GM23338 (cell line): ENCODE measurements around the gene CTNNA3. TPM values are rescaled to one million over a fixed set of nuclear protein-coding genes. Genes with fewer than 3 reads are reported as not detected.

Experiments
- ATAC-seq: fragments of 200-7000 bp; cut with Tn5 transposase; 3 replicates; pipeline ENCODE4 v1.9.1; 2020
- DNase-seq: peaks from one replicate; pipeline ENCODE4 v3.0.0-alpha.2; 2015; ENCODE audit warnings: low spot score
- H2AFZ ChIP-seq: fragments of 200-600 bp; sonication (generic); 2 replicates; pipeline ENCODE4 v1.8.0; 2016; ENCODE audit warnings: antibody characterized with exemption, mild to moderate bottlenecking, moderate library complexity
- H3F3A ChIP-seq: fragments of 200-600 bp; sonication (generic); replicated peaks from 2 replicates; pipeline ENCODE4 v1.8.0; 2017; ENCODE audit warnings: antibody characterized with exemption, mixed run types, low read depth
- H3K27ac ChIP-seq: fragments of 200-600 bp; sonication (generic); 2 replicates; pipeline ENCODE4 v1.6.1; 2016; ENCODE audit warnings: low read depth
- H3K27me3 ChIP-seq: fragments of 200-600 bp; sonication (generic); 2 replicates; pipeline ENCODE4 v1.8.0; 2016; ENCODE audit warnings: mild to moderate bottlenecking, mixed run types, moderate library complexity; ENCODE audit not compliant: insufficient read depth
- H3K36me3 ChIP-seq: fragments of 200-600 bp; sonication (generic); 2 replicates; pipeline ENCODE4 v1.8.0; 2016; ENCODE audit warnings: mild to moderate bottlenecking; ENCODE audit not compliant: insufficient read depth
- H3K4me1 ChIP-seq: fragments of 200-600 bp; sonication (generic); 2 replicates; pipeline ENCODE4 v1.8.0; 2016; ENCODE audit warnings: mild to moderate bottlenecking, moderate library complexity; ENCODE audit not compliant: insufficient read depth
- H3K4me2 ChIP-seq: fragments of 200-600 bp; sonication (generic); 2 replicates; pipeline ENCODE4 v1.7.1; 2017; ENCODE audit warnings: mixed run types
- H3K4me3 ChIP-seq: fragments of 200-600 bp; sonication (generic); 2 replicates; pipeline ENCODE4 v1.6.1; 2016; ENCODE audit warnings: mixed run types
- H3K79me2 ChIP-seq: fragments of 200-600 bp; sonication (generic); replicated peaks from 2 replicates; pipeline ENCODE4 v1.8.0; 2017; ENCODE audit warnings: mild to moderate bottlenecking; ENCODE audit not compliant: insufficient read depth
- H3K9me2 ChIP-seq: fragments of 200-600 bp; sonication (generic); 2 replicates; pipeline ENCODE4 v1.8.0; 2017; ENCODE audit not compliant: insufficient read depth
- H4K20me1 ChIP-seq: fragments of 200-600 bp; sonication (generic); replicated peaks from 2 replicates; pipeline ENCODE4 v1.8.0; 2017; ENCODE audit warnings: mild to moderate bottlenecking; ENCODE audit not compliant: insufficient read depth
- H3K27ac Mint-ChIP-seq: 2 replicates; pipeline ENCODE4 v1.8.0; 2020; ENCODE audit warnings: inconsistent platforms, mild to moderate bottlenecking, moderate library complexity, mixed read lengths
- H3K27me3 Mint-ChIP-seq: 3 replicates; pipeline ENCODE4 v1.8.0; 2022; ENCODE audit warnings: low read depth, mild to moderate bottlenecking, moderate library complexity, mixed read lengths, inconsistent platforms; ENCODE audit not compliant: insufficient read depth, poor library complexity
- H3K36me3 Mint-ChIP-seq: 3 replicates; pipeline ENCODE4 v1.8.0; 2021; ENCODE audit warnings: low read depth, mild to moderate bottlenecking, inconsistent platforms, moderate library complexity, mixed read lengths
- H3K4me1 Mint-ChIP-seq: 3 replicates; pipeline ENCODE4 v1.8.0; 2020; ENCODE audit warnings: mild to moderate bottlenecking, inconsistent platforms, mixed read lengths
- H3K4me3 Mint-ChIP-seq: 3 replicates; pipeline ENCODE4 v1.8.0; 2021; ENCODE audit warnings: moderate library complexity, mild to moderate bottlenecking, inconsistent platforms, mixed read lengths
- H3K9me3 Mint-ChIP-seq: 3 replicates; pipeline ENCODE4 v1.8.0; 2020; ENCODE audit warnings: moderate library complexity, mild to moderate bottlenecking, inconsistent platforms, mixed read lengths
- CREB1 ChIP-seq: fragments of 250-450 bp; sonication (Bioruptor Pico); IDR thresholded peaks from 2 replicates; pipeline ENCODE4 v1.5.0; 2020; ENCODE audit warnings: low read depth, mild to moderate bottlenecking, moderate library complexity
- EZH2 ChIP-seq: fragments of 200-600 bp; sonication (generic); IDR thresholded peaks from one replicate; pipeline ENCODE4 v1.8.0; 2017; ENCODE audit warnings: antibody characterized with exemption, mild to moderate bottlenecking, low read depth; ENCODE audit not compliant: unreplicated experiment
- EZH2phosphoT487 ChIP-seq: fragments of 200-600 bp; sonication (generic); IDR thresholded peaks from one replicate; pipeline ENCODE4 v1.8.1; 2018; ENCODE audit warnings: antibody characterized with exemption; ENCODE audit not compliant: unreplicated experiment
- JUNB ChIP-seq: IDR thresholded peaks from one replicate; pipeline ENCODE4 v1.6.1; 2016; ENCODE audit warnings: antibody characterized with exemption; ENCODE audit not compliant: unreplicated experiment
- NANOG ChIP-seq: IDR thresholded peaks from 2 replicates; pipeline ENCODE4 v1.6.1; 2016; ENCODE audit warnings: antibody characterized with exemption, borderline replicate concordance
- POLR2AphosphoS5 ChIP-seq: IDR thresholded peaks from 2 replicates; pipeline ENCODE4 v1.6.1; 2016; ENCODE audit warnings: antibody characterized with exemption, low read depth
- STAT1 ChIP-seq: IDR thresholded peaks from one replicate; pipeline ENCODE4 v1.6.1; 2016; ENCODE audit warnings: antibody characterized with exemption; ENCODE audit not compliant: unreplicated experiment
- ZNF114 ChIP-seq: fragments of 250-450 bp; sonication (Bioruptor Pico); IDR thresholded peaks from 2 replicates; pipeline ENCODE4 v1.5.0; 2020; ENCODE audit warnings: mild to moderate bottlenecking, moderate library complexity
- ZNF462 ChIP-seq: fragments of 250-450 bp; sonication (Bioruptor Pico); IDR thresholded peaks from 2 replicates; pipeline ENCODE4 v1.5.0; 2020; ENCODE audit warnings: mild to moderate bottlenecking, moderate library complexity
- polyA plus RNA-seq: library from polyadenylated mRNA; unstranded; fragments of >200 nt; fragmentation: Nextera tagmentation; extraction: Ambion mirVana; gene quantifications from 2 replicates; pipeline ENCODE4 v1.2.1, GENCODE V29; 2016
- total RNA-seq: library from RNA; depleted of rRNA; stranded (reverse); fragments of >200 nt; shearing (Covaris generic); gene quantifications from 2 replicates; pipeline ENCODE4 v1.2.3, GENCODE V29; 2014
- TF ChIP-seq, protein P1 (sequence below): IDR thresholded peaks from one replicate; pipeline ENCODE4 v1.6.1; 2018; ENCODE audit warnings: antibody characterized with exemption; ENCODE audit not compliant: unreplicated experiment
- TF ChIP-seq, protein P2 (sequence below): IDR thresholded peaks from 2 replicates; pipeline ENCODE4 v1.6.1; 2016; ENCODE audit warnings: antibody characterized with exemption

The CTNNA3 gene
- total and polyA plus RNA-seq, 2 experiments from 2014 or later = 0.71 to 3.3 TPM

GRCh38 chr10:67250686-67251085 lies 445.3 kb downstream of the CTNNA3 start (continued):
- TF ChIP-seq, protein P1, sequence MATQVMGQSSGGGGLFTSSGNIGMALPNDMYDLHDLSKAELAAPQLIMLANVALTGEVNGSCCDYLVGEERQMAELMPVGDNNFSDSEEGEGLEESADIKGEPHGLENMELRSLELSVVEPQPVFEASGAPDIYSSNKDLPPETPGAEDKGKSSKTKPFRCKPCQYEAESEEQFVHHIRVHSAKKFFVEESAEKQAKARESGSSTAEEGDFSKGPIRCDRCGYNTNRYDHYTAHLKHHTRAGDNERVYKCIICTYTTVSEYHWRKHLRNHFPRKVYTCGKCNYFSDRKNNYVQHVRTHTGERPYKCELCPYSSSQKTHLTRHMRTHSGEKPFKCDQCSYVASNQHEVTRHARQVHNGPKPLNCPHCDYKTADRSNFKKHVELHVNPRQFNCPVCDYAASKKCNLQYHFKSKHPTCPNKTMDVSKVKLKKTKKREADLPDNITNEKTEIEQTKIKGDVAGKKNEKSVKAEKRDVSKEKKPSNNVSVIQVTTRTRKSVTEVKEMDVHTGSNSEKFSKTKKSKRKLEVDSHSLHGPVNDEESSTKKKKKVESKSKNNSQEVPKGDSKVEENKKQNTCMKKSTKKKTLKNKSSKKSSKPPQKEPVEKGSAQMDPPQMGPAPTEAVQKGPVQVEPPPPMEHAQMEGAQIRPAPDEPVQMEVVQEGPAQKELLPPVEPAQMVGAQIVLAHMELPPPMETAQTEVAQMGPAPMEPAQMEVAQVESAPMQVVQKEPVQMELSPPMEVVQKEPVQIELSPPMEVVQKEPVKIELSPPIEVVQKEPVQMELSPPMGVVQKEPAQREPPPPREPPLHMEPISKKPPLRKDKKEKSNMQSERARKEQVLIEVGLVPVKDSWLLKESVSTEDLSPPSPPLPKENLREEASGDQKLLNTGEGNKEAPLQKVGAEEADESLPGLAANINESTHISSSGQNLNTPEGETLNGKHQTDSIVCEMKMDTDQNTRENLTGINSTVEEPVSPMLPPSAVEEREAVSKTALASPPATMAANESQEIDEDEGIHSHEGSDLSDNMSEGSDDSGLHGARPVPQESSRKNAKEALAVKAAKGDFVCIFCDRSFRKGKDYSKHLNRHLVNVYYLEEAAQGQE = no peak
- no peak for TF ChIP-seq JUNB
- no peak for TF ChIP-seq ZNF114 (CRISPR knock-in tag)
- no peak for TF ChIP-seq STAT1
- TF ChIP-seq POLR2AphosphoS5 = no peak

DNA sequence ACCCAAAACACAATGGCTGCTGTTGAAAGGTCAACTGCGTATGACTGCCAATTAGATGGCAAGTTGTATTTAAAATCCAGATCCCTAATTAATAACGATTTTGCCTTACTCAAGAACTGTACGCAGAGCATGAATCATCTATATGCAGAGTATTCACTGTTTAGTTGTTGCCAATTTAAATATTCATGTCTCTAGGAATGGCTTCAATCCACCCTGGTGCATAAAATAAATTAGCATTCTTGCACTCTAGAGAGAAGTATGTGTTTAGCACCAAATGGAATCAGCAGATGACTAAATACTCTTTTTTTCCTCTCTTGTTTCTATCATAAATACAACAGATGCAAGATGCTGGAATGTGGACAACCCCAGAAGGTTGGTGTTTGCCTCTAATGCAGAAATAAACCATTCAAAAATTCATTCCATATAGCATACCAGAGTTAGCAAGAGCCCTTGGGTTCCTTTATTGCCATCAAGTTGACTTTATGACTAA lies 449.9 kb downstream of the CTNNA3 start:
- DNase-seq (no peak), ATAC-seq (no peak)
- no peak overlapping the region for H3K4me2 ChIP-seq
- Mint-ChIP-seq H3K36me3 (no peaks in the 10 kb centered on the region), H3K4me3 (no peak overlapping the region), H3K4me1 (peaks cover 20% of the 10 kb centered on the region), H3K27me3 (peaks cover 2% of the 10 kb centered on the region), H3K9me3 (no peaks in the 10 kb centered on the region), H3K27ac (no peak overlapping the region)
- H3K27me3 ChIP-seq = no peaks in the 10 kb centered on the region
- H3K36me3 ChIP-seq = no peaks in the 10 kb centered on the region
- peaks cover 22% of the 10 kb centered on the region for H3K4me1 ChIP-seq
- H3K9me2 ChIP-seq = 0 out of 2 replicates have a peak, but pooled peaks cover 5% of the 10 kb centered on the region
- no peak overlapping the region for H3K4me3 ChIP-seq
- no peak overlapping the region for H2AFZ ChIP-seq
- H3F3A ChIP-seq = no peaks in the 10 kb centered on the region
- no peaks in the 10 kb centered on the region for H4K20me1 ChIP-seq
- no peaks in the 10 kb centered on the region for H3K79me2 ChIP-seq
- no peak overlapping the region for H3K27ac ChIP-seq
- TF ChIP-seq ZNF462 (CRISPR knock-in tag) (no peak), EZH2 (no peak), POLR2AphosphoS5 (no peak), NANOG (no peak), JUNB (no peak), CREB1 (CRISPR knock-in tag) (no peak), EZH2phosphoT487 (no peak), STAT1 (no peak)
- TF ChIP-seq, protein P1 = no peak
- TF ChIP-seq, protein P2, sequence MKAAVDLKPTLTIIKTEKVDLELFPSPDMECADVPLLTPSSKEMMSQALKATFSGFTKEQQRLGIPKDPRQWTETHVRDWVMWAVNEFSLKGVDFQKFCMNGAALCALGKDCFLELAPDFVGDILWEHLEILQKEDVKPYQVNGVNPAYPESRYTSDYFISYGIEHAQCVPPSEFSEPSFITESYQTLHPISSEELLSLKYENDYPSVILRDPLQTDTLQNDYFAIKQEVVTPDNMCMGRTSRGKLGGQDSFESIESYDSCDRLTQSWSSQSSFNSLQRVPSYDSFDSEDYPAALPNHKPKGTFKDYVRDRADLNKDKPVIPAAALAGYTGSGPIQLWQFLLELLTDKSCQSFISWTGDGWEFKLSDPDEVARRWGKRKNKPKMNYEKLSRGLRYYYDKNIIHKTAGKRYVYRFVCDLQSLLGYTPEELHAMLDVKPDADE = no peak
